Measurements from ENCODE around the gene ZNF350. TPM values are rescaled to one million over a fixed set of nuclear protein-coding genes. Genes with fewer than 3 reads are reported as not detected.
A peak's percentile ranks its signal among the peaks of the same experiment; 100 is the strongest.

Gene ZNF350
- total and polyA plus RNA-seq, 4 donors: 2.1 to 4.9 (median 3.6) TPM

GRCh38 chr19:51927859-51928258 is 58.8 kb downstream of the ZNF350 start:
- DNase-seq (ENCODE audit: low spot score): no peak
- 40% methylated on average over 13 of the region's 13 CpGs for WGBS
- no peaks in the 10 kb centered on the region for H3K27me3 ChIP-seq (ENCODE audit: control insufficient read depth in 4 of 4, insufficient read depth in 4 of 4, low read length in 3 of 4)
- peak overlapping the region; percentile 68 to 95 (median 78) for H3K4me3 ChIP-seq (ENCODE audit: low read depth in 1 of 3, low read length in 3 of 3)
- peaks cover 0 to 30% (median 25%) of the 10 kb centered on the region in 4 donors for H3K36me3 ChIP-seq (ENCODE audit: control insufficient read depth in 4 of 4, insufficient read depth in 3 of 4, low read depth in 1 of 4, low read length in 3 of 4)
- H3K9ac ChIP-seq (ENCODE audit: low read depth in 1 of 2, low read length in 2 of 2): peak overlapping the region; percentile 69 to 76
- TF ChIP-seq RAD21 (IDR thresholded peaks at IDR 0.05): no peak
- TF ChIP-seq EGR1 (IDR thresholded peaks at IDR 0.05; ENCODE audit: low read depth in 2 of 2): no peak
- no peak for TF ChIP-seq HNF4G (IDR thresholded peaks at IDR 0.05)
- TF ChIP-seq, protein P1, sequence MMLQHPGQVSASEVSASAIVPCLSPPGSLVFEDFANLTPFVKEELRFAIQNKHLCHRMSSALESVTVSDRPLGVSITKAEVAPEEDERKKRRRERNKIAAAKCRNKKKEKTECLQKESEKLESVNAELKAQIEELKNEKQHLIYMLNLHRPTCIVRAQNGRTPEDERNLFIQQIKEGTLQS (IDR thresholded peaks at IDR 0.05): no peak
- TF ChIP-seq, protein P2, sequence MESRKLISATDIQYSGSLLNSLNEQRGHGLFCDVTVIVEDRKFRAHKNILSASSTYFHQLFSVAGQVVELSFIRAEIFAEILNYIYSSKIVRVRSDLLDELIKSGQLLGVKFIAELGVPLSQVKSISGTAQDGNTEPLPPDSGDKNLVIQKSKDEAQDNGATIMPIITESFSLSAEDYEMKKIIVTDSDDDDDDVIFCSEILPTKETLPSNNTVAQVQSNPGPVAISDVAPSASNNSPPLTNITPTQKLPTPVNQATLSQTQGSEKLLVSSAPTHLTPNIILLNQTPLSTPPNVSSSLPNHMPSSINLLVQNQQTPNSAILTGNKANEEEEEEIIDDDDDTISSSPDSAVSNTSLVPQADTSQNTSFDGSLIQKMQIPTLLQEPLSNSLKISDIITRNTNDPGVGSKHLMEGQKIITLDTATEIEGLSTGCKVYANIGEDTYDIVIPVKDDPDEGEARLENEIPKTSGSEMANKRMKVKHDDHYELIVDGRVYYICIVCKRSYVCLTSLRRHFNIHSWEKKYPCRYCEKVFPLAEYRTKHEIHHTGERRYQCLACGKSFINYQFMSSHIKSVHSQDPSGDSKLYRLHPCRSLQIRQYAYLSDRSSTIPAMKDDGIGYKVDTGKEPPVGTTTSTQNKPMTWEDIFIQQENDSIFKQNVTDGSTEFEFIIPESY (IDR thresholded peaks at IDR 0.05): no peak
- TF ChIP-seq YY1 (IDR thresholded peaks at IDR 0.05): no peak
- TF ChIP-seq JUND (IDR thresholded peaks at IDR 0.05): no peak
- TF ChIP-seq FOXA2 (IDR thresholded peaks at IDR 0.05): no peak
- no peak for TF ChIP-seq NR2F2 (IDR thresholded peaks at IDR 0.05)
- no peak for TF ChIP-seq HNF4A (conservative IDR thresholded peaks at IDR 0.05)
- TF ChIP-seq, protein P3, sequence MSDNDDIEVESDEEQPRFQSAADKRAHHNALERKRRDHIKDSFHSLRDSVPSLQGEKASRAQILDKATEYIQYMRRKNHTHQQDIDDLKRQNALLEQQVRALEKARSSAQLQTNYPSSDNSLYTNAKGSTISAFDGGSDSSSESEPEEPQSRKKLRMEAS (IDR thresholded peaks at IDR 0.05): no peak
- no peak for TF ChIP-seq SP1 (IDR thresholded peaks at IDR 0.05)
- TF ChIP-seq, protein P4, sequence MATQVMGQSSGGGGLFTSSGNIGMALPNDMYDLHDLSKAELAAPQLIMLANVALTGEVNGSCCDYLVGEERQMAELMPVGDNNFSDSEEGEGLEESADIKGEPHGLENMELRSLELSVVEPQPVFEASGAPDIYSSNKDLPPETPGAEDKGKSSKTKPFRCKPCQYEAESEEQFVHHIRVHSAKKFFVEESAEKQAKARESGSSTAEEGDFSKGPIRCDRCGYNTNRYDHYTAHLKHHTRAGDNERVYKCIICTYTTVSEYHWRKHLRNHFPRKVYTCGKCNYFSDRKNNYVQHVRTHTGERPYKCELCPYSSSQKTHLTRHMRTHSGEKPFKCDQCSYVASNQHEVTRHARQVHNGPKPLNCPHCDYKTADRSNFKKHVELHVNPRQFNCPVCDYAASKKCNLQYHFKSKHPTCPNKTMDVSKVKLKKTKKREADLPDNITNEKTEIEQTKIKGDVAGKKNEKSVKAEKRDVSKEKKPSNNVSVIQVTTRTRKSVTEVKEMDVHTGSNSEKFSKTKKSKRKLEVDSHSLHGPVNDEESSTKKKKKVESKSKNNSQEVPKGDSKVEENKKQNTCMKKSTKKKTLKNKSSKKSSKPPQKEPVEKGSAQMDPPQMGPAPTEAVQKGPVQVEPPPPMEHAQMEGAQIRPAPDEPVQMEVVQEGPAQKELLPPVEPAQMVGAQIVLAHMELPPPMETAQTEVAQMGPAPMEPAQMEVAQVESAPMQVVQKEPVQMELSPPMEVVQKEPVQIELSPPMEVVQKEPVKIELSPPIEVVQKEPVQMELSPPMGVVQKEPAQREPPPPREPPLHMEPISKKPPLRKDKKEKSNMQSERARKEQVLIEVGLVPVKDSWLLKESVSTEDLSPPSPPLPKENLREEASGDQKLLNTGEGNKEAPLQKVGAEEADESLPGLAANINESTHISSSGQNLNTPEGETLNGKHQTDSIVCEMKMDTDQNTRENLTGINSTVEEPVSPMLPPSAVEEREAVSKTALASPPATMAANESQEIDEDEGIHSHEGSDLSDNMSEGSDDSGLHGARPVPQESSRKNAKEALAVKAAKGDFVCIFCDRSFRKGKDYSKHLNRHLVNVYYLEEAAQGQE (IDR thresholded peaks at IDR 0.05): no peak
- H3K9me3 ChIP-seq (ENCODE audit: control insufficient read depth in 4 of 4, low read length in 3 of 4): peaks cover 9 to 23% (median 22%) of the 10 kb centered on the region in 4 donors
- H3K27ac ChIP-seq (ENCODE audit: low read depth in 1 of 2, low read length in 2 of 2): no peak overlapping the region
- H3K4me1 ChIP-seq (ENCODE audit: control insufficient read depth in 4 of 4, insufficient read depth in 4 of 4, low read length in 3 of 4): peaks cover 3 to 10% (median 5%) of the 10 kb centered on the region in 4 donors

DNA sequence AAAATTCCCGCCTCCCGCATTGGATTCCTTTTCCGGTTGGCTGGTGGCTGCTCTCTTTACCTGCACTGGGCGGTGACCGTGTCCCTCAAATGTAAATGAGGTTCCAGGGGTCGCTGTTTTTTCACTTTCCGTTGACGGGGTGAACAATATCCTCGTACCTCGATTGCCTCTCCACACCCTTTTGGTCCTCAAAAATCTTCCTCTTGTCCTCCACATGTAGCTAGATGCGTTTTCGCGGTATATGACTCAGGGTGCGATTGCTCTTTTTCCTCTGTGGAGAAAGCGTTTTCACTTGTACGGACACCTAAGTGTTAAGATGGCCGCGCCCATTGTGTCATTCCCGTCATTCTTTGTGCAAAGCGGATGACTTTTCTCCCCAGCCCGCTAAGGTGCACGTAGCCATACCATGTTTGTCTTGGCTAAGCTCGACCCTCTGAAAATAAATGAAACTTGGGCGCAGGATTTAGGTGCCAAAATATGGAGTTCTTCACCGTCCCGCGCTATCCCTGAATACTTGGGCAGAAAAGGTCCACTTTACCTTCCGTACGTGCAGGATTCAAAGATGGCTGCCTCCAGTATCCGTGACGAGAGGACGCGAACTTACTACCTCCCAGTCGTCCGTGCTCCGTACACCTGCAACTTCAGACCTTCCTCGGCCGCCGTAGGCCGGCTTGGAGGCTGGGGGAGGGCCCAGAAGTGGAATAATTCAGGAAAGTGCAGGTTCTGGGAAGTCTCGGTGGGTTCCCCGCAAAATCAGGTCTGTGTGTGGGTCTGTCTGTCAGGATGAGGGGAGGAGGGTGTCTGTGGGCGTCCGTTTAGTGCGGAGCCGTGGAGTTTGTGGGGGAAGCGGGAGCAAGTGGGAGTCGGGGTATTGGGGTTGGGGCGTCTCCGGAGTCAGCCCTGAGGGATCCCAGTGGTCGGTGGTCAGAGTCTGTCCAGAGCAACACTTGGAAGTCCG is 59.6 kb downstream of the ZNF350 start, which contains the start of gene ZNF613:
Gene ZNF613 (plus strand): TSS at position 689 of the 958 bp plus-strand sequence. CDS start 8,749 bp downstream, outside the sequence.
- Histone ChIP-seq H3K36me3 (ENCODE audit: control insufficient read depth in 4 of 4, insufficient read depth in 3 of 4, low read depth in 1 of 4, low read length in 3 of 4) (peaks cover 0 to 23% (median 21%) of the 10 kb centered on the region in 4 donors), H3K4me3 (ENCODE audit: low read depth in 1 of 3, low read length in 3 of 3) (peak within 1 kb of the TSS; percentile 68 to 95 (median 78)), H3K9me3 (ENCODE audit: control insufficient read depth in 4 of 4, low read length in 3 of 4) (peaks cover 12 to 26% (median 25%) of the 10 kb centered on the region in 4 donors), H3K27me3 (ENCODE audit: control insufficient read depth in 4 of 4, insufficient read depth in 4 of 4, low read length in 3 of 4) (no peaks in the 10 kb centered on the region), H3K4me1 (ENCODE audit: control insufficient read depth in 4 of 4, insufficient read depth in 4 of 4, low read length in 3 of 4) (peaks cover 3 to 10% (median 5%) of the 10 kb centered on the region in 4 donors), H3K27ac (ENCODE audit: low read depth in 1 of 2, low read length in 2 of 2) (peak within 1 kb of the TSS; percentile 90 to 97), H3K9ac (ENCODE audit: low read depth in 1 of 2, low read length in 2 of 2) (peak within 1 kb of the TSS; percentile 69 to 76)
- DNase-seq (ENCODE audit: low spot score): peak; percentile 81
- under 1% methylated on average over 52 of the region's 52 CpGs for WGBS
- TF ChIP-seq FOXA1 (IDR thresholded peaks at IDR 0.05): no peak
- TF ChIP-seq, protein P5, sequence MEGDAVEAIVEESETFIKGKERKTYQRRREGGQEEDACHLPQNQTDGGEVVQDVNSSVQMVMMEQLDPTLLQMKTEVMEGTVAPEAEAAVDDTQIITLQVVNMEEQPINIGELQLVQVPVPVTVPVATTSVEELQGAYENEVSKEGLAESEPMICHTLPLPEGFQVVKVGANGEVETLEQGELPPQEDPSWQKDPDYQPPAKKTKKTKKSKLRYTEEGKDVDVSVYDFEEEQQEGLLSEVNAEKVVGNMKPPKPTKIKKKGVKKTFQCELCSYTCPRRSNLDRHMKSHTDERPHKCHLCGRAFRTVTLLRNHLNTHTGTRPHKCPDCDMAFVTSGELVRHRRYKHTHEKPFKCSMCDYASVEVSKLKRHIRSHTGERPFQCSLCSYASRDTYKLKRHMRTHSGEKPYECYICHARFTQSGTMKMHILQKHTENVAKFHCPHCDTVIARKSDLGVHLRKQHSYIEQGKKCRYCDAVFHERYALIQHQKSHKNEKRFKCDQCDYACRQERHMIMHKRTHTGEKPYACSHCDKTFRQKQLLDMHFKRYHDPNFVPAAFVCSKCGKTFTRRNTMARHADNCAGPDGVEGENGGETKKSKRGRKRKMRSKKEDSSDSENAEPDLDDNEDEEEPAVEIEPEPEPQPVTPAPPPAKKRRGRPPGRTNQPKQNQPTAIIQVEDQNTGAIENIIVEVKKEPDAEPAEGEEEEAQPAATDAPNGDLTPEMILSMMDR (IDR thresholded peaks at IDR 0.05; ENCODE audit: low read depth, low read length, missing input control): peak; percentile 9
- TF ChIP-seq EGR1 (IDR thresholded peaks at IDR 0.05; ENCODE audit: low read depth in 2 of 2): no peak
- peak; percentile 54 for TF ChIP-seq SP1 (IDR thresholded peaks at IDR 0.05)
- no peak for TF ChIP-seq HNF4G (IDR thresholded peaks at IDR 0.05)
- peak; percentile 62 to 82 for TF ChIP-seq GABPA (IDR thresholded peaks at IDR 0.05 in 1 of 2, conservative IDR thresholded peaks at IDR 0.05 in 1 of 2)
- TF ChIP-seq NR2F2 (IDR thresholded peaks at IDR 0.05): peak; percentile 35
- TF ChIP-seq RXRA (IDR thresholded peaks at IDR 0.05): peak; percentile 36 to 56
- TF ChIP-seq JUND (IDR thresholded peaks at IDR 0.05): peak; percentile 24 to 78
- TF ChIP-seq RAD21 (IDR thresholded peaks at IDR 0.05): no peak
- TF ChIP-seq HNF4A (conservative IDR thresholded peaks at IDR 0.05): peak; percentile 23 to 29
- peak; percentile 49 for TF ChIP-seq TAF1 (conservative IDR thresholded peaks at IDR 0.05)
- TF ChIP-seq FOXA2 (IDR thresholded peaks at IDR 0.05): no peak
- TF ChIP-seq, protein P3 (IDR thresholded peaks at IDR 0.05): peak; percentile 77
- peak; percentile 100 for TF ChIP-seq YY1 (IDR thresholded peaks at IDR 0.05)

All from liver (tissue), 9 donors.